Effector memory CD4-positive, alpha-beta T cell (primary cell): ENCODE measurements around the gene MAP3K4.

Experiments used
- DNase-seq, 3 donors: peaks; one replicate each; pipeline ENCODE4 v3.0.0-alpha.2; 2020
- H3K27ac ChIP-seq: 2 replicates; pipeline ENCODE4 v1.7.0; 2013; ENCODE audit warnings: mild to moderate bottlenecking, low read length, moderate library complexity; ENCODE audit not compliant: insufficient read depth, poor library complexity, severe bottlenecking
- H3K27me3 ChIP-seq: replicated peaks from 2 replicates; pipeline ENCODE4 v1.7.0; 2013; ENCODE audit warnings: mild to moderate bottlenecking, low read length; ENCODE audit not compliant: insufficient read depth, control insufficient read depth, poor library complexity, severe bottlenecking
- H3K36me3 ChIP-seq: 2 replicates; pipeline ENCODE4 v1.7.0; 2013; ENCODE audit warnings: mild to moderate bottlenecking, low read length, moderate library complexity; ENCODE audit not compliant: control insufficient read depth, insufficient read depth
- H3K4me1 ChIP-seq: 2 replicates; pipeline ENCODE4 v1.7.0; 2013; ENCODE audit warnings: low read length, mild to moderate bottlenecking; ENCODE audit not compliant: control insufficient read depth, insufficient read depth, poor library complexity, severe bottlenecking
- H3K4me3 ChIP-seq: 2 replicates; pipeline ENCODE4 v1.7.0; 2013; ENCODE audit warnings: low read length, low read depth, mild to moderate bottlenecking; ENCODE audit not compliant: insufficient read depth, poor library complexity, severe bottlenecking
- H3K9me3 ChIP-seq: 2 replicates; pipeline ENCODE4 v1.7.0; 2013; ENCODE audit warnings: mild to moderate bottlenecking, low read length, moderate library complexity; ENCODE audit not compliant: control insufficient read depth

MAP3K4 gene

GRCh38 chr6:161151059-161151645 is 159.6 kb downstream of the MAP3K4 start:
- Histone ChIP-seq H3K27me3 (no peaks in the 10 kb centered on the region), H3K4me3 (no peak overlapping the region), H3K27ac (no peak overlapping the region), H3K36me3 (peaks cover 10% of the 10 kb centered on the region), H3K4me1 (no peaks in the 10 kb centered on the region), H3K9me3 (no peaks in the 10 kb centered on the region)
- no peak for DNase-seq

- no peaks in the 10 kb centered on the region for H3K4me1 ChIP-seq
- no peak for DNase-seq
- no peaks in the 10 kb centered on the region for H3K27me3 ChIP-seq
- no peaks in the 10 kb centered on the region for H3K9me3 ChIP-seq
- H3K27ac ChIP-seq = no peak overlapping the region
- peaks cover 10% of the 10 kb centered on the region for H3K36me3 ChIP-seq
- no peak overlapping the region for H3K4me3 ChIP-seq
Measured at GRCh38 chr6:161151660-161152526, 160.3 kb downstream of the MAP3K4 start.

- H3K9me3 ChIP-seq = no peaks in the 10 kb centered on the region
- H3K27ac ChIP-seq = no peak overlapping the region
- no peaks in the 10 kb centered on the region for H3K4me1 ChIP-seq
- H3K4me3 ChIP-seq = no peak overlapping the region
- peaks cover 10% of the 10 kb centered on the region for H3K36me3 ChIP-seq
- no peaks in the 10 kb centered on the region for H3K27me3 ChIP-seq
- DNase-seq = no peak
Measured at GRCh38 chr6:161152527-161152862, 160.9 kb downstream of the MAP3K4 start.

- no peaks in the 10 kb centered on the region for H3K9me3 ChIP-seq
- peaks cover 10% of the 10 kb centered on the region for H3K36me3 ChIP-seq
- H3K27me3 ChIP-seq = no peaks in the 10 kb centered on the region
- H3K4me3 ChIP-seq = no peak overlapping the region
- no peaks in the 10 kb centered on the region for H3K4me1 ChIP-seq
- DNase-seq = no peak
- no peak overlapping the region for H3K27ac ChIP-seq
Measured at GRCh38 chr6:161152907-161153662, 161.5 kb downstream of the MAP3K4 start.

- DNase-seq = no peak
Measured at GRCh38 chr6:161153725-161154124, 162.2 kb downstream of the MAP3K4 start.

GRCh38 chr6:161154796-161155335 is 163.3 kb downstream of the MAP3K4 start:
- no peak overlapping the region for H3K27ac ChIP-seq
- no peaks in the 10 kb centered on the region for H3K9me3 ChIP-seq
- no peaks in the 10 kb centered on the region for H3K27me3 ChIP-seq
- DNase-seq = no peak
- no peak overlapping the region for H3K4me3 ChIP-seq
- peaks cover 10% of the 10 kb centered on the region for H3K36me3 ChIP-seq
- H3K4me1 ChIP-seq = no peaks in the 10 kb centered on the region

More at GRCh38 chr6:161153725-161154124, 162.2 kb downstream of the MAP3K4 start:
- H3K4me3 ChIP-seq = no peak overlapping the region
- no peaks in the 10 kb centered on the region for H3K27me3 ChIP-seq
- no peaks in the 10 kb centered on the region for H3K9me3 ChIP-seq
- no peak overlapping the region for H3K27ac ChIP-seq
- peaks cover 10% of the 10 kb centered on the region for H3K36me3 ChIP-seq
- no peaks in the 10 kb centered on the region for H3K4me1 ChIP-seq

GRCh38 chr6:161161121-161161520 is 169.6 kb downstream of the MAP3K4 start:
- no peak for DNase-seq
- no peak overlapping the region for H3K4me3 ChIP-seq
- no peaks in the 10 kb centered on the region for H3K4me1 ChIP-seq
- no peaks in the 10 kb centered on the region for H3K27me3 ChIP-seq
- H3K9me3 ChIP-seq = no peaks in the 10 kb centered on the region
- no peak overlapping the region for H3K27ac ChIP-seq
- peaks cover 11% of the 10 kb centered on the region for H3K36me3 ChIP-seq

- peaks cover 11% of the 10 kb centered on the region for H3K36me3 ChIP-seq
Measured at GRCh38 chr6:161161889-161162624, 170.5 kb downstream of the MAP3K4 start.

GRCh38 chr6:161162722-161163121 is 171.2 kb downstream of the MAP3K4 start:
- Histone ChIP-seq H3K36me3 (peaks cover 11% of the 10 kb centered on the region), H3K27me3 (no peaks in the 10 kb centered on the region), H3K9me3 (no peaks in the 10 kb centered on the region), H3K4me3 (no peak overlapping the region), H3K27ac (no peak overlapping the region), H3K4me1 (no peaks in the 10 kb centered on the region)
- DNase-seq = no peak

More at GRCh38 chr6:161161889-161162624, 170.5 kb downstream of the MAP3K4 start:
- H3K9me3 ChIP-seq = no peaks in the 10 kb centered on the region
- no peak overlapping the region for H3K4me3 ChIP-seq
- DNase-seq = no peak
- H3K4me1 ChIP-seq = no peaks in the 10 kb centered on the region
- no peaks in the 10 kb centered on the region for H3K27me3 ChIP-seq
- H3K27ac ChIP-seq = no peak overlapping the region
